Lung (tissue), 12 donors: Measurements from ENCODE around the gene SLBP. TPM values are rescaled to one million over a fixed set of nuclear protein-coding genes. Genes with fewer than 3 reads are reported as not detected.

Experiments
- ATAC-seq: fragments of 200-7000 bp; cut with Tn5 transposase; one replicate; pipeline ENCODE4 v1.9.1; 2020; ENCODE audit warnings: moderate number of reproducible peaks; ENCODE audit not compliant: insufficient read depth, low FRiP score
- DNase-seq, 3 donors: peaks; one replicate each; pipeline ENCODE4 v3.0.0-alpha.2; 2013 to 2017
- H3K27ac ChIP-seq, 2 donors: one replicate each; pipeline ENCODE4 v1.5.1; 2013; ENCODE audit warnings: mild to moderate bottlenecking in 2 of 2, moderate library complexity in 2 of 2, control low read depth in 1 of 2, inconsistent platforms in 1 of 2, low read depth in 1 of 2, low read length in 1 of 2
- H3K27me3 ChIP-seq, 3 donors: one replicate each; pipeline ENCODE4 v1.5.1; 2013; ENCODE audit warnings: low read length in 2 of 3; ENCODE audit not compliant: control insufficient read depth in 3 of 3, insufficient read depth in 3 of 3
- H3K36me3 ChIP-seq, 4 donors: one replicate each; pipeline ENCODE4 v1.5.1; 2013; ENCODE audit warnings: low read length in 4 of 4, mild to moderate bottlenecking in 1 of 4, moderate library complexity in 1 of 4; ENCODE audit not compliant: control insufficient read depth in 4 of 4, insufficient read depth in 4 of 4
- H3K4me1 ChIP-seq, 5 donors: one replicate each; pipeline ENCODE4 v1.5.1; 2013; ENCODE audit warnings: low read length in 5 of 5, mild to moderate bottlenecking in 2 of 5, moderate library complexity in 1 of 5; ENCODE audit not compliant: control insufficient read depth in 5 of 5, insufficient read depth in 5 of 5
- H3K4me3 ChIP-seq: one replicate; pipeline ENCODE4 v1.5.1; 2013; ENCODE audit warnings: mild to moderate bottlenecking, control low read depth, moderate library complexity
- H3K9ac ChIP-seq, 2 donors: one replicate each; pipeline ENCODE4 v1.5.1; 2013; ENCODE audit warnings: low read length in 2 of 2, control low read depth in 1 of 2; ENCODE audit not compliant: insufficient read depth in 1 of 2
- H3K9me3 ChIP-seq, 4 donors: one replicate each; pipeline ENCODE4 v1.5.1; 2013; ENCODE audit warnings: low read length in 3 of 4, mild to moderate bottlenecking in 1 of 4, moderate library complexity in 1 of 4; ENCODE audit not compliant: control insufficient read depth in 4 of 4, insufficient read depth in 3 of 4
- CTCF ChIP-seq: IDR thresholded peaks from 2 replicates; pipeline ENCODE4 v1.5.1; 2012; ENCODE audit warnings: mild to moderate bottlenecking; ENCODE audit errors: control extremely low read depth, extremely low read depth
- WGBS, 2 donors: extraction: QIAGEN DNeasy Blood & Tissue Kit; methylation state at CpG; one replicate each; pipeline ENCODE4 v1.1.7; 2013; 5-methylcytosine and 5-hydroxymethylcytosine counted together
- polyA plus RNA-seq, 2 donors: library from polyadenylated mRNA; stranded (reverse); fragments of 200-250 nt; gene quantifications; one replicate each; pipeline ENCODE4 v1.2.1, GENCODE V29; 2013
- total RNA-seq, 2 donors: library from RNA; depleted of rRNA in 1 of 2; stranded (reverse); fragments of >200 nt in 1 of 2; gene quantifications; one replicate each; pipeline ENCODE4 v1.2.1, GENCODE V29; 2014 to 2021
- donor health status: control.
- donor health status: control.
- donor health status: Bipolar disorder and iron deficiency.
- donor health status: healthy.
- donor health status: DM: yes; HTN: yes; CAD: no.

The SLBP gene
- total and polyA plus RNA-seq, 4 donors: 34.9 to 43.2 (median 34.9) TPM

GRCh38 chr4:1660948-1661677, 51.0 kb downstream of the SLBP start:
- Histone ChIP-seq H3K27ac (no peak overlapping the region), H3K4me1 (no peaks in the 10 kb centered on the region), H3K4me3 (no peak overlapping the region), H3K9ac (no peak overlapping the region), H3K9me3 (no peaks in the 10 kb centered on the region), H3K27me3 (no peaks in the 10 kb centered on the region), H3K36me3 (peaks cover 0 to 3% (median 0%) of the 10 kb centered on the region in 4 donors)
- WGBS, 2 donors: 90 to 91% methylated on average over 25 of the region's 25 CpGs
- ATAC-seq (no peak), DNase-seq (no peak)
- no peak for TF ChIP-seq CTCF

- no peak overlapping the region for H3K4me3 ChIP-seq
- H3K36me3 ChIP-seq: peaks cover 0 to 9% (median 0%) of the 10 kb centered on the region in 4 donors
- no peak overlapping the region for H3K27ac ChIP-seq
- WGBS, 2 donors: 94 to 95% methylated on average over 39 of the region's 39 CpGs
- ATAC-seq (no peak), DNase-seq (no peak)
- H3K27me3 ChIP-seq: no peaks in the 10 kb centered on the region
- TF ChIP-seq CTCF: no peak
- no peak overlapping the region for H3K9ac ChIP-seq
- H3K9me3 ChIP-seq: no peaks in the 10 kb centered on the region
- H3K4me1 ChIP-seq: no peaks in the 10 kb centered on the region
Measured at GRCh38 chr4:1659104-1660043, 52.7 kb downstream of the SLBP start.

- H3K9me3 ChIP-seq: no peaks in the 10 kb centered on the region
- H3K36me3 ChIP-seq: peaks cover 0 to 9% (median 0%) of the 10 kb centered on the region in 4 donors
- TF ChIP-seq CTCF: no peak
- H3K27ac ChIP-seq: no peak overlapping the region
- H3K27me3 ChIP-seq: no peaks in the 10 kb centered on the region
- ATAC-seq: no peak
- DNase-seq: no peak
- no peak overlapping the region for H3K4me3 ChIP-seq
- WGBS, 2 donors: 91% methylated on average over 12 of the region's 12 CpGs
- H3K9ac ChIP-seq: no peak overlapping the region
- H3K4me1 ChIP-seq: no peaks in the 10 kb centered on the region
Measured at GRCh38 chr4:1658581-1658980, 53.5 kb downstream of the SLBP start.
